Ishikawa (cell line): Measurements from ENCODE around the gene IL36A.

Experiments
- CEBPB ChIP-seq: IDR thresholded peaks from 2 replicates; pipeline ENCODE4 v1.6.1; 2012
- CREB1 ChIP-seq: IDR thresholded peaks from 2 replicates; pipeline ENCODE4 v1.6.1; 2012; ENCODE audit warnings: low read depth
- EP300 ChIP-seq: IDR thresholded peaks from 2 replicates; pipeline ENCODE4 v1.6.1; 2012; ENCODE audit warnings: borderline replicate concordance
- TEAD4 ChIP-seq: IDR thresholded peaks from 2 replicates; pipeline ENCODE4 v1.6.1; 2012

GRCh38 chr2:113005030-113005509 is at the start of gene IL36A:
- TF ChIP-seq EP300 (no peak), TEAD4 (no peak), CEBPB (no peak), CREB1 (no peak)
